Cerebellar nuclear complex (tissue), 1 donor: ENCODE measurements around the gene ZNF236.

Source experiments
- DNase-seq, 2 experiments: peaks; one replicate each; lab custom pipeline; 2025; lab: John Stamatoyannopoulos, UW

Gene ZNF236

GRCh38 chr18:76859474-76860339, 37.4 kb downstream of the ZNF236 start:
- no peak for DNase-seq

- DNase-seq: no peak
Observed at GRCh38 chr18:76860411-76860810, 38.1 kb downstream of the ZNF236 start.

GRCh38 chr18:76866666-76867065, 44.3 kb downstream of the ZNF236 start:
- DNase-seq: no peak

- DNase-seq: no peak
Observed at GRCh38 chr18:76873311-76873710, 51.0 kb downstream of the ZNF236 start.

- DNase-seq: no peak
Observed at GRCh38 chr18:76873713-76874112, 51.4 kb downstream of the ZNF236 start.

GRCh38 chr18:76874642-76875389, 52.5 kb downstream of the ZNF236 start:
- DNase-seq: no peak

- DNase-seq: no peak
Observed at GRCh38 chr18:76875390-76876325, 53.3 kb downstream of the ZNF236 start.

- no peak for DNase-seq
Observed at GRCh38 chr18:76878426-76878825, 56.1 kb downstream of the ZNF236 start.

- DNase-seq: no peak
Observed at GRCh38 chr18:76880026-76880425, 57.7 kb downstream of the ZNF236 start.

GRCh38 chr18:76881744-76882143, 59.4 kb downstream of the ZNF236 start:
- no peak for DNase-seq

GRCh38 chr18:76882146-76882545, 59.8 kb downstream of the ZNF236 start:
- no peak for DNase-seq

GRCh38 chr18:76885001-76885400, 62.6 kb downstream of the ZNF236 start:
- DNase-seq: no peak

- no peak for DNase-seq
Observed at GRCh38 chr18:76886112-76886511, 63.8 kb downstream of the ZNF236 start.

GRCh38 chr18:76889091-76889699, 66.8 kb downstream of the ZNF236 start:
- DNase-seq: no peak

GRCh38 chr18:76892832-76893231, 70.5 kb downstream of the ZNF236 start:
- no peak for DNase-seq

- no peak for DNase-seq
Observed at GRCh38 chr18:76894566-76895346, 72.4 kb downstream of the ZNF236 start.

- DNase-seq: no peak
Observed at GRCh38 chr18:76895498-76895897, 73.1 kb downstream of the ZNF236 start.

- no peak for DNase-seq
Observed at GRCh38 chr18:76896677-76897076, 74.3 kb downstream of the ZNF236 start.

GRCh38 chr18:76897257-76897656, 74.9 kb downstream of the ZNF236 start:
- no peak for DNase-seq

GRCh38 chr18:76903386-76903785, 81.0 kb downstream of the ZNF236 start:
- DNase-seq: no peak

- DNase-seq: no peak
Observed at GRCh38 chr18:76905821-76906220, 83.5 kb downstream of the ZNF236 start.
